ENCODE data around the gene PAPOLG.

DNA sequence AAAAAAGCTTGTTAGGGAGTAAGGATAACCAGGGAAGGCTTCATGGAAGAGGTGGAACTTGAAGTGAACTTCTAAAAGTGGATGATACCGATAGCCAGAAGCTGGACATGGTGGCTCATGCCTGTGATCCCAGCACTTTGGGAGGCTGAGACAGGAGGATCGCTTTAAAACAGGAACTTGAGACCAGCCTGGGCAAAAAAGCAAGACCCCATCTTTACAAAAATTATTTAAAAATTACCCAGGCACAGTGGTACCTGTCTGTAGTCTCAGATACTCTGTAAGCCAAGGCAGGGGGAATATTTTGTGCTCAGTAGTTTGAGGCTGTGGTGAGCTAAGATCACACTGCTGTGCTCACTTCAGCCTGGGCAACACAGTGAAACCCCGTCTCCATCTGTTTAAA is 10.2 kb downstream of the PAPOLG start:
- TF ChIP-seq, protein P1, sequence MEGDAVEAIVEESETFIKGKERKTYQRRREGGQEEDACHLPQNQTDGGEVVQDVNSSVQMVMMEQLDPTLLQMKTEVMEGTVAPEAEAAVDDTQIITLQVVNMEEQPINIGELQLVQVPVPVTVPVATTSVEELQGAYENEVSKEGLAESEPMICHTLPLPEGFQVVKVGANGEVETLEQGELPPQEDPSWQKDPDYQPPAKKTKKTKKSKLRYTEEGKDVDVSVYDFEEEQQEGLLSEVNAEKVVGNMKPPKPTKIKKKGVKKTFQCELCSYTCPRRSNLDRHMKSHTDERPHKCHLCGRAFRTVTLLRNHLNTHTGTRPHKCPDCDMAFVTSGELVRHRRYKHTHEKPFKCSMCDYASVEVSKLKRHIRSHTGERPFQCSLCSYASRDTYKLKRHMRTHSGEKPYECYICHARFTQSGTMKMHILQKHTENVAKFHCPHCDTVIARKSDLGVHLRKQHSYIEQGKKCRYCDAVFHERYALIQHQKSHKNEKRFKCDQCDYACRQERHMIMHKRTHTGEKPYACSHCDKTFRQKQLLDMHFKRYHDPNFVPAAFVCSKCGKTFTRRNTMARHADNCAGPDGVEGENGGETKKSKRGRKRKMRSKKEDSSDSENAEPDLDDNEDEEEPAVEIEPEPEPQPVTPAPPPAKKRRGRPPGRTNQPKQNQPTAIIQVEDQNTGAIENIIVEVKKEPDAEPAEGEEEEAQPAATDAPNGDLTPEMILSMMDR (IDR thresholded peaks at IDR 0.05; ENCODE audit: insufficient read depth, low read depth, low read length): no peak
- no peak for TF ChIP-seq EZH2 (IDR thresholded peaks at IDR 0.05; ENCODE audit: insufficient read depth, low read length)

Measured in astrocyte (in vitro differentiated cells and primary cell).